Tracheal epithelial cell (primary cell): ENCODE results near the gene SPATA16. TPM values are rescaled to one million over a fixed set of nuclear protein-coding genes. Genes with fewer than 3 reads are reported as not detected.

Experiments used
- total RNA-seq: library from RNA; depleted of rRNA; stranded (reverse); fragments of >200 nt; gene quantifications from 2 replicates; pipeline ENCODE4 v1.2.1, GENCODE V29; 2014

Gene SPATA16, protein sequence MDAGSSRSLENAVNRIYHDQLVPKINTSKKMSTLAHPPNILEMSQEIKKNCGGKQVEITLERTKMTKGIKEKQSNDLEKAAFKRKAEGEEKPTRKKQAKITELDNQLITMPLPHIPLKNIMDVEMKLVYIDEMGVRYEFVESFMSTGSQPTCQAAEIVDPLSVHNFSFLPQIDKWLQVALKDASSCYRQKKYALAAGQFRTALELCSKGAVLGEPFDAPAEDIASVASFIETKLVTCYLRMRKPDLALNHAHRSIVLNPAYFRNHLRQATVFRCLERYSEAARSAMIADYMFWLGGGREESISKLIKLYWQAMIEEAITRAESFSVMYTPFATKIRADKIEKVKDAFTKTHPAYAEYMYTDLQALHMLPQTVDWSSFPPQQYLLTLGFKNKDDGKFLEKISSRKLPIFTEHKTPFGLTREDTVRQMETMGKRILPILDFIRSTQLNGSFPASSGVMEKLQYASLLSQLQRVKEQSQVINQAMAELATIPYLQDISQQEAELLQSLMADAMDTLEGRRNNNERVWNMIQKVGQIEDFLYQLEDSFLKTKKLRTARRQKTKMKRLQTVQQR
- not detected in 2 replicates for total RNA-seq

DNA sequence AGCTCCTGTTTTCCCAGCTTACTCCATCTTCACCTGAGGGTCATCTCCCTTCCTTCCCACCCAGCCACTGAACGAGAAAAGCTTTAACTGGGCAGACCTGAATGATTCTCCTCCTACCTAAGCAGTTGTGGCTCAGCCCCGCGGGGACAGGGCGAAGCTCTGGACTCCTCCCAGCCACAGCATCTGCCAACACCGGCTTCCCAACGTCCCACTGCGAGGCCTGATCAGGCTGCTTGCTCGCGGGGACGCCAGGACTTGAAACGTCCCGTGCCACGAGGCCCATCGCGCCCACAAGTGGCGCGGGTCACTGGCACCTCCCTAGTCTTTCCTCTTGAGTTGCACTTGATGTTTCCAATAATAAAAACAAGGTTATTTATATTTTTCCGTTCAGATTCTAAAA lies at the start of gene SPATA16:
SPATA16 (minus strand) TSS at position 250 of the 400 bp plus-strand sequence. CDS start 23,504 bp downstream, outside the sequence.

